IMR-90 (cell line): ENCODE results near the gene CELSR2. TPM values are rescaled to one million over a fixed set of nuclear protein-coding genes. Genes with fewer than 3 reads are reported as not detected.

Experiments used
- ATAC-seq: fragments of 200-7000 bp; cut with Tn5 transposase; 2 replicates; pipeline ENCODE4 v1.9.1; 2020; ENCODE audit warnings: low read depth, mild to moderate bottlenecking, moderate library complexity
- BruUV-seq: library from RNA; stranded (reverse); fragments of 400-500 nt; replicated peaks from 2 replicates; lab custom pipeline; 2021; lab: Mats Ljungman, UMichigan
- CTCF ChIA-PET: fragments of 300-600 bp; formaldehyde crosslinking; extraction: SDS; loops from one replicate; lab custom pipeline; 2021; ENCODE audit warnings: antibody characterized with exemption; lab: Yijun Ruan, JAX
- POLR2A ChIA-PET: fragments of 300-600 bp; sonication (Branson Sonifier 250); formaldehyde crosslinking; loops from one replicate; lab custom pipeline; 2022; ENCODE audit warnings: antibody characterized with exemption; ENCODE audit not compliant: unreplicated experiment; lab: Charles Lee
- DNase-seq: peaks from one replicate; pipeline ENCODE4 v3.0.0; 2013
- H2AFZ ChIP-seq: replicated peaks from 2 replicates; pipeline ENCODE3; 2013; ENCODE audit warnings: low read length, mild to moderate bottlenecking; ENCODE audit not compliant: poor library complexity
- H2AK5ac ChIP-seq: 2 replicates; pipeline ENCODE4 v1.6.1; 2013; ENCODE audit warnings: low read depth, low read length, inconsistent platforms
- H2AK9ac ChIP-seq: replicated peaks from 2 replicates; pipeline ENCODE3; 2013; ENCODE audit warnings: mild to moderate bottlenecking, low read depth, low read length, moderate library complexity; ENCODE audit not compliant: poor library complexity
- H2BK120ac ChIP-seq: 2 replicates; pipeline ENCODE4 v1.6.1; 2013; ENCODE audit warnings: low read depth, low read length, inconsistent platforms
- H2BK15ac ChIP-seq: 3 replicates; pipeline ENCODE4 v1.6.1; 2013; ENCODE audit warnings: low read depth, low read length, inconsistent platforms
- H2BK20ac ChIP-seq: 2 replicates; pipeline ENCODE4 v1.6.1; 2013; ENCODE audit warnings: low read depth, mild to moderate bottlenecking, inconsistent platforms, low read length, moderate library complexity
- H2BK5ac ChIP-seq: 2 replicates; pipeline ENCODE4 v1.6.1; 2013; ENCODE audit warnings: mild to moderate bottlenecking, low read depth, low read length, inconsistent platforms; ENCODE audit not compliant: poor library complexity, severe bottlenecking
- H3K14ac ChIP-seq: replicated peaks from 2 replicates; pipeline ENCODE4 v1.6.1; 2013; ENCODE audit warnings: low read depth, low read length, inconsistent platforms
- H3K18ac ChIP-seq: 2 replicates; pipeline ENCODE4 v1.6.1; 2013; ENCODE audit warnings: low read depth, low read length, control low read depth
- H3K23ac ChIP-seq: 2 replicates; pipeline ENCODE4 v1.6.1; 2013; ENCODE audit warnings: low read depth, low read length, inconsistent platforms
- H3K27ac ChIP-seq: 2 replicates; pipeline ENCODE4 v1.5.1; 2013; ENCODE audit warnings: mild to moderate bottlenecking, control low read depth, low read length; ENCODE audit not compliant: insufficient read depth
- H3K27me3 ChIP-seq: 2 replicates; pipeline ENCODE4 v1.6.1; 2013; ENCODE audit warnings: low read length; ENCODE audit not compliant: control insufficient read depth, insufficient read depth
- H3K36me3 ChIP-seq: 2 replicates; pipeline ENCODE4 v1.6.1; 2013; ENCODE audit warnings: low read length, mixed read lengths; ENCODE audit not compliant: control insufficient read depth, insufficient read depth
- H3K4ac ChIP-seq: 2 replicates; pipeline ENCODE4 v1.6.1; 2013; ENCODE audit warnings: low read depth, low read length, inconsistent platforms
- H3K4me1 ChIP-seq: 2 replicates; pipeline ENCODE4 v1.6.1; 2013; ENCODE audit warnings: low read length, mixed read lengths; ENCODE audit not compliant: control insufficient read depth, insufficient read depth
- H3K4me2 ChIP-seq: 2 replicates; pipeline ENCODE4 v1.6.1; 2013; ENCODE audit warnings: low read depth, mild to moderate bottlenecking, control low read depth, low read length, moderate library complexity
- H3K4me3 ChIP-seq: 2 replicates; pipeline ENCODE4 v1.5.1; 2013; ENCODE audit warnings: low read depth, mild to moderate bottlenecking, control low read depth, low read length, moderate library complexity; ENCODE audit not compliant: insufficient read depth
- H3K56ac ChIP-seq: 2 replicates; pipeline ENCODE4 v1.6.1; 2013; ENCODE audit warnings: low read length, inconsistent platforms; ENCODE audit not compliant: insufficient read depth; ENCODE audit errors: extremely low read depth
- H3K79me1 ChIP-seq, 2 experiments: 2 replicates each; pipeline ENCODE4 v1.6.1; 2013; ENCODE audit warnings: low read length in 2 of 2, inconsistent platforms in 1 of 2, low read depth in 1 of 2
- H3K9ac ChIP-seq: 2 replicates; pipeline ENCODE4 v1.6.1; 2013; ENCODE audit warnings: low read depth, low read length, control low read depth
- H3K9me1 ChIP-seq: 2 replicates; pipeline ENCODE4 v1.6.1; 2013; ENCODE audit warnings: low read length, inconsistent platforms; ENCODE audit not compliant: insufficient read depth
- H3K9me3 ChIP-seq: 2 replicates; pipeline ENCODE4 v1.6.1; 2013; ENCODE audit warnings: low read length; ENCODE audit not compliant: control insufficient read depth, insufficient read depth
- H4K20me1 ChIP-seq: 2 replicates; pipeline ENCODE4 v1.6.1; 2013; ENCODE audit warnings: low read length, inconsistent platforms; ENCODE audit not compliant: insufficient read depth
- H4K5ac ChIP-seq: 2 replicates; pipeline ENCODE4 v1.6.1; 2013; ENCODE audit warnings: mild to moderate bottlenecking, low read depth, low read length, control low read depth
- H4K8ac ChIP-seq, 2 experiments: 2 replicates each; pipeline ENCODE4 v1.6.1; 2013; ENCODE audit warnings: low read depth in 2 of 2, low read length in 2 of 2, control low read depth in 1 of 2, inconsistent platforms in 1 of 2
- H4K91ac ChIP-seq: 2 replicates; pipeline ENCODE4 v1.6.1; 2013; ENCODE audit warnings: low read depth, low read length, inconsistent platforms; ENCODE audit not compliant: insufficient read depth
- BHLHE40 ChIP-seq: fragments of 150-350 bp; IDR thresholded peaks from 2 replicates; pipeline ENCODE4 v1.6.1; 2016; ENCODE audit warnings: mild to moderate bottlenecking, low read depth, low read length
- CHD1 ChIP-seq: IDR thresholded peaks from 2 replicates; pipeline ENCODE4 v1.6.1; 2012; ENCODE audit warnings: low read depth, low read length, improper control_type of control experiment
- CTCF ChIP-seq: conservative IDR thresholded peaks from 2 replicates; pipeline ENCODE4 v1.5.1; 2012; ENCODE audit warnings: mild to moderate bottlenecking, low read depth, low read length, improper control_type of control experiment
- MAZ ChIP-seq: IDR thresholded peaks from 2 replicates; pipeline ENCODE4 v1.6.1; 2012; ENCODE audit warnings: low read depth, mild to moderate bottlenecking, low read length, improper control_type of control experiment, moderate library complexity, borderline replicate concordance
- MXI1 ChIP-seq: IDR thresholded peaks from 2 replicates; pipeline ENCODE4 v1.6.1; 2012; ENCODE audit warnings: low read depth, mild to moderate bottlenecking, low read length, moderate library complexity, borderline replicate concordance
- NFE2L2 ChIP-seq: fragments of 150-350 bp; IDR thresholded peaks from 2 replicates; pipeline ENCODE4 v1.6.1; 2016; ENCODE audit warnings: low read depth, mild to moderate bottlenecking, low read length
- RCOR1 ChIP-seq: IDR thresholded peaks from 2 replicates; pipeline ENCODE4 v1.6.1; 2012; ENCODE audit warnings: mild to moderate bottlenecking, low read length, improper control_type of control experiment; ENCODE audit not compliant: insufficient replicate concordance
- SMC3 ChIP-seq: fragments of 150-350 bp; IDR thresholded peaks from 2 replicates; pipeline ENCODE4 v1.6.1; 2016; ENCODE audit warnings: low read depth, mild to moderate bottlenecking, antibody characterized with exemption, low read length, moderate library complexity
- WGBS, 2 experiments: methylation state at CpG; one replicate each; pipeline versions ENCODE4 v1.1.5 to v1.1.7; 2013; ENCODE audit warnings: missing lambda C conversion rate in 2 of 2; ENCODE audit not compliant: insufficient read length in 1 of 2; ENCODE audit errors: extremely low coverage in 2 of 2; 5-methylcytosine and 5-hydroxymethylcytosine counted together
- dilution Hi-C: fragments of 300-500 bp; cut with HindIII; formaldehyde crosslinking; loops from one replicate; pipeline ENCODE4 v1.14.3; 2018; ENCODE audit warnings: low sequenced_read_pairs; ENCODE audit not compliant: unreplicated experiment
- in situ Hi-C: fragments of 300-500 bp; cut with MboI; formaldehyde crosslinking; loops from 3 replicates; pipeline ENCODE4 v1.14.3; 2019; ENCODE audit warnings: low sequenced_read_pairs, inconsistent platforms, mixed read lengths
- intact Hi-C: fragments of 100-400 bp; cut with micrococcal nuclease; formaldehyde crosslinking; loops from 2 replicates; pipeline ENCODE4 v1.10.0; 2022
- polyA plus RNA-seq, 3 experiments: library from polyadenylated mRNA; depleted of rRNA; stranded (reverse); fragments of >200 nt; gene quantifications; 2 replicates each; pipeline ENCODE4 v1.2.3, GENCODE V29; 2012; ENCODE audit warnings: low replicate concordance in 1 of 3
- total RNA-seq: library from RNA; depleted of rRNA; stranded (reverse); fragments of >200 nt; gene quantifications from 2 replicates; pipeline ENCODE4 v1.2.3, GENCODE V29; 2012

Gene CELSR2
- total and polyA plus RNA-seq, 2 of the 4 experiments (the other 2 are of a cell fraction), result 1.3 to 5.3 TPM

- Histone ChIP-seq H3K4me1 (peaks cover 12% of the 10 kb centered on the region), H3K18ac (no peak overlapping the region), H3K14ac (no peak overlapping the region), H3K9me1 (0 out of 2 replicates have a peak, but pooled peaks cover 3% of the 10 kb centered on the region), H2BK15ac (no peak overlapping the region), H3K79me1 (no peaks in the 10 kb centered on the region), H3K56ac (no peak overlapping the region), H4K91ac (no peak overlapping the region), H3K9me3 (peaks cover 2% of the 10 kb centered on the region; the same call in 1 of the 2 replicates), H3K27ac (no peak overlapping the region), H3K4me3 (no peak overlapping the region), H4K20me1 (no peaks in the 10 kb centered on the region), H2AFZ (no peak overlapping the region), H2BK120ac (no peak overlapping the region; the same call in 1 of the 2 replicates), H3K4ac (no peak overlapping the region), H3K27me3 (no peaks in the 10 kb centered on the region), H4K5ac (no peak overlapping the region), H3K9ac (no peak overlapping the region), H2BK20ac (no peak overlapping the region), H2AK9ac (no peak overlapping the region), H2BK5ac (no peak overlapping the region), H4K8ac (no peak overlapping the region), H3K36me3 (peaks cover 2% of the 10 kb centered on the region; the same call in 1 of the 2 replicates), H3K23ac (no peak overlapping the region), H2AK5ac (no peak overlapping the region), H3K4me2 (no peak overlapping the region)
- dilution Hi-C loops, result no loop called here
- DNase-seq (no peak), ATAC-seq (no peak)
- in situ Hi-C loops, result no loop called here
- no TSS peak for BruUV-seq
- POLR2A ChIA-PET, result no interaction called here
- WGBS, 2 experiments, result no CpG with 5 or more reads among the region's 6 CpGs
- intact Hi-C loops, result no loop called here
- CTCF ChIA-PET, result no interaction called here
- no peak for TF ChIP-seq CHD1
- TF ChIP-seq SMC3, result no peak
- no peak for TF ChIP-seq MAZ
- TF ChIP-seq MXI1, result no peak
- no peak for TF ChIP-seq BHLHE40
- TF ChIP-seq CTCF, result no peak
- no peak for TF ChIP-seq RCOR1
- no peak for TF ChIP-seq NFE2L2
Measured at GRCh38 chr1:109271458-109271857, 22.1 kb downstream of the CELSR2 start.
